Uterus (tissue), 4 donors: ENCODE measurements around the gene DLGAP1. TPM values are rescaled to one million over a fixed set of nuclear protein-coding genes. Genes with fewer than 3 reads are reported as not detected.

Source experiments
- DNase-seq, 2 donors: peaks; one replicate each; pipeline ENCODE4 v3.0.0-alpha.2; 2019 to 2020
- H3K27ac ChIP-seq, 2 donors: fragments of 200-600 bp; sonication (generic); 1 replicate in 1 of 2; 2 replicates in 1 of 2; pipeline ENCODE4 v1.5.1; 2016 to 2018
- H3K27me3 ChIP-seq, 2 donors: fragments of 200-600 bp; sonication (generic); one replicate each; pipeline ENCODE4 v1.5.1; 2018 to 2019; ENCODE audit warnings: control low read depth in 1 of 2
- H3K36me3 ChIP-seq, 2 donors: fragments of 200-600 bp; sonication (generic); one replicate each; pipeline ENCODE4 v1.5.1; 2019; ENCODE audit warnings: control low read depth in 1 of 2
- H3K4me1 ChIP-seq, 2 donors: fragments of 200-600 bp; sonication (generic); one replicate each; pipeline ENCODE4 v1.5.1; 2018 to 2019; ENCODE audit warnings: control low read depth in 1 of 2
- H3K4me3 ChIP-seq, 2 donors: fragments of 200-600 bp; sonication (generic); 1 replicate in 1 of 2; 2 replicates in 1 of 2; pipeline ENCODE4 v1.5.1; 2018 to 2019; ENCODE audit warnings: mild to moderate bottlenecking in 1 of 2
- H3K9me3 ChIP-seq, 2 donors: fragments of 200-600 bp; sonication (generic); one replicate each; pipeline ENCODE4 v1.5.1; 2019; ENCODE audit warnings: control low read depth in 1 of 2
- CTCF ChIP-seq, 4 experiments: fragments of 200-600 bp in 2 of 4; fragments of 450-650 bp in 2 of 4; sonication (generic) in 2 of 4; IDR thresholded peaks; one replicate each; pipeline ENCODE4 v1.5.1; 2016 to 2019; ENCODE audit warnings: antibody characterized with exemption in 4 of 4, mild to moderate bottlenecking in 2 of 4, moderate library complexity in 1 of 4
- POLR2A ChIP-seq, 2 donors: fragments of 450-650 bp; IDR thresholded peaks; one replicate each; pipeline ENCODE4 v1.6.1; 2016; ENCODE audit warnings: antibody characterized with exemption in 2 of 2, mild to moderate bottlenecking in 1 of 2, moderate library complexity in 1 of 2
- intact Hi-C: fragments of 100-400 bp; cut with DNase I; formaldehyde crosslinking; loops from one replicate; pipeline ENCODE4 v1.15.1; 2023; ENCODE audit warnings: low total_unique reads
- total RNA-seq, 4 donors: library from RNA; depleted of rRNA in 3 of 4; stranded (reverse); fragments of >200 nt in 3 of 4; gene quantifications; one replicate each; pipeline versions ENCODE4 v1.1.0 to v1.2.4, GENCODE V29; 2014 to 2023
- donor health status: DM: yes; HTN: yes; CAD: no.

Gene DLGAP1
- total RNA-seq, 4 donors from 2014 or later: 1.0 to 9.6 (median 3.3) TPM

DNA sequence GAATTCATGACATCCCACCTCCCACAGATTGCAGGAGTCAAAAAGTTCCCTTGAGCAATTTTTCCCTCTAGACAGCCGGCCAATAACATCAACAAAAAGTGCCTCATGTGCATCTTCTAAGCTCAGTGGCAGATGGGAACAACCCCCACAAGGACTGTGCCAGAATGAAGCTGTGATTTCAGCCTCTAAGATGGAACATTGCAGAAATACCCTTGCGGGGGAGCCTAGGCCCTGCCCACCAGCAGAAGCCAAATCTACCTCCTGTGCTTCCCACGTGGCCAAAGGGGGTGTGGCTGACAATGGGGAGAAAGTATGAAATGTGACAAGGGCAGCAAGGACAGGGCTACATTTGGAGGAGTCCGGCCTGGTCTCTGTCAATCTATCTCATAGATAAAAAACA is 522.8 kb downstream of the DLGAP1 start:
- no peak overlapping the region for H3K4me3 ChIP-seq
- DNase-seq: no peak
- no peak for TF ChIP-seq CTCF (IDR thresholded peaks at IDR 0.05)
- TF ChIP-seq POLR2A (IDR thresholded peaks at IDR 0.05): no peak
- H3K9me3 ChIP-seq: no peaks in the 10 kb centered on the region
- H3K27ac ChIP-seq: no peak overlapping the region
- intact Hi-C loops: no loop called here
- no peaks in the 10 kb centered on the region for H3K27me3 ChIP-seq
- H3K4me1 ChIP-seq: no peaks in the 10 kb centered on the region
- no peaks in the 10 kb centered on the region for H3K36me3 ChIP-seq

DNA sequence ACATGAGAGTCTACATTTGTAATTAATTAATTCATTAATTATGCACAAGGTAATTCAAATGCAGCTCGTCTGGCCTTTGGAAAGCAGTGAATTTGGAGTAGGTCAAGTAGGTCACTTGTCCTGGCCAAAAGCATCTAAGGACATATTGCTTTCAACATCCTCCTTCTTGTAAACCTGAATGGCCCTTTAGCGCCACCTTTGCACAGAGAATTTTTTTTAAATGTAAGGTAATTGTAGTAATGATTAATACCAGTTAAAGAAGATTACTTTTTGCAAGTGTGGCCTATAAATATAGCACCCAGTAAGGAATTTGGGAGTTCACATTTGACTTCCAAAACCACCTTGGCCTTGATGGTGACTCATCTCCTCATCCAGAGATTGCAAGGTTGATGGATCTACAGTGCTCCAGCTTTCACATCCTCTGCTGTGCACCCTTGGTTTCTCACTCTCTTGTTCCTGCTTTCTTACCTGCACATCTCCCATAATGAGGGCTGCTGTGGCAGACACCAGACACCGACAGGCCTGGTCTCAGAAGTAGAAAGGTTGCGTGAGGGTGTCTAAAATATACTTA is 523.5 kb downstream of the DLGAP1 start:
- DNase-seq: no peak
- Histone ChIP-seq H3K27ac (no peak overlapping the region), H3K36me3 (no peaks in the 10 kb centered on the region), H3K4me1 (no peaks in the 10 kb centered on the region), H3K27me3 (no peaks in the 10 kb centered on the region), H3K4me3 (no peak overlapping the region), H3K9me3 (no peaks in the 10 kb centered on the region)
- intact Hi-C loops: no loop called here
- no peak for TF ChIP-seq CTCF (IDR thresholded peaks at IDR 0.05)
- TF ChIP-seq POLR2A (IDR thresholded peaks at IDR 0.05): no peak

DNA sequence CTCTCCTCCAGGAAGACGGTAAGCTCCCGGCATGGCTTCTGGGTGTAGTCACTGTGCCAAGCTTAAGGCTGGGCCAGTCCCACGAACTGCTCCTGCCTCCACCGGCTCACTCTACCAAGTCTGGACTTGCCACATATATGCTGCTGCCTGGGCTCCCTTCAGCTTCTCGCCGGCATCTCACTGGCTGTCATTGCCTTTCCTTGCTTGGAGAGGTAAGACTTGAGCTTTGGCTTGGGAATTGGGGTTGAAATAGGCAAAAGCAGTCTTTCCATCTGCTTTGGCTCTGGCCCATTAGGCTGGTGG is 524.1 kb downstream of the DLGAP1 start:
- H3K9me3 ChIP-seq: no peaks in the 10 kb centered on the region
- no peak overlapping the region for H3K27ac ChIP-seq
- no peaks in the 10 kb centered on the region for H3K36me3 ChIP-seq
- no peak for DNase-seq
- H3K4me3 ChIP-seq: no peak overlapping the region
- no peaks in the 10 kb centered on the region for H3K27me3 ChIP-seq
- intact Hi-C loops: no loop called here
- TF ChIP-seq POLR2A (IDR thresholded peaks at IDR 0.05) (no peak), CTCF (IDR thresholded peaks at IDR 0.05) (no peak)
- no peaks in the 10 kb centered on the region for H3K4me1 ChIP-seq

- intact Hi-C loops: no loop called here
- H3K9me3 ChIP-seq: no peaks in the 10 kb centered on the region
- H3K4me1 ChIP-seq: no peaks in the 10 kb centered on the region
- DNase-seq: no peak
- H3K27ac ChIP-seq: no peak overlapping the region
- H3K4me3 ChIP-seq: no peak overlapping the region
- no peak for TF ChIP-seq CTCF (IDR thresholded peaks at IDR 0.05)
- no peak for TF ChIP-seq POLR2A (IDR thresholded peaks at IDR 0.05)
- H3K27me3 ChIP-seq: no peaks in the 10 kb centered on the region
- H3K36me3 ChIP-seq: no peaks in the 10 kb centered on the region
Measured at GRCh38 chr18:3930126-3931012, 524.7 kb downstream of the DLGAP1 start.

DNA sequence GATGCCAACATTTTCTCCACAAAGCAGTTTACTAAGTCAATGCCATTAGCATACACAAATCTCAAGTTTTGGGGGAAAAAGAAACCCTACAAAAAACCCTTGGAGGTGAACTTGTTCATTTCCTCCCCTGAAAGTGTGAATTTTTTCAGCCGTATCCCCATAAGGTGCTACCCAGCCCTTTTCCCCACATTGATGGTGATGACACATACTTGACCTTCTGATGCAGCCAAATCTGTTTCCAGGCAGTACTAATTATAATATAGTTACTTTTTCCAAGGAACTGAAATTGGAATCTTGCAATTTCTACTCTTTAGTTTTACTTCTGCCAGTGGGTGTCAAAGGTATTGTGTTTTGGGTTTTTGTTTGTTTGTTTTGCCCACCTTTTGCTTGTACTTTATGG is 530.7 kb downstream of the DLGAP1 start:
- no peak for TF ChIP-seq POLR2A (IDR thresholded peaks at IDR 0.05)
- no peak for TF ChIP-seq CTCF (IDR thresholded peaks at IDR 0.05)
- Histone ChIP-seq H3K4me1 (no peaks in the 10 kb centered on the region), H3K4me3 (no peak overlapping the region), H3K36me3 (no peaks in the 10 kb centered on the region), H3K27me3 (no peaks in the 10 kb centered on the region), H3K27ac (no peak overlapping the region), H3K9me3 (no peaks in the 10 kb centered on the region)
- no peak for DNase-seq
- intact Hi-C loops: no loop called here
